DOHH2 (cell line): Measurements from ENCODE around the gene CAPG.

Source experiments
- EZH2phosphoT487 ChIP-seq: fragments of 200-600 bp; sonication (generic); IDR thresholded peaks from 2 replicates; pipeline ENCODE4 v1.6.1; 2017; ENCODE audit warnings: borderline replicate concordance, mild to moderate bottlenecking, antibody characterized with exemption, low read length, moderate library complexity, mixed read lengths
- TF ChIP-seq, protein P1 (sequence below): fragments of 200-600 bp; sonication (generic); IDR thresholded peaks from one replicate; pipeline ENCODE4 v1.5.1; 2014; ENCODE audit warnings: antibody characterized with exemption, mild to moderate bottlenecking, low read depth, low read length; ENCODE audit not compliant: poor library complexity, severe bottlenecking

- TF ChIP-seq, protein P1, sequence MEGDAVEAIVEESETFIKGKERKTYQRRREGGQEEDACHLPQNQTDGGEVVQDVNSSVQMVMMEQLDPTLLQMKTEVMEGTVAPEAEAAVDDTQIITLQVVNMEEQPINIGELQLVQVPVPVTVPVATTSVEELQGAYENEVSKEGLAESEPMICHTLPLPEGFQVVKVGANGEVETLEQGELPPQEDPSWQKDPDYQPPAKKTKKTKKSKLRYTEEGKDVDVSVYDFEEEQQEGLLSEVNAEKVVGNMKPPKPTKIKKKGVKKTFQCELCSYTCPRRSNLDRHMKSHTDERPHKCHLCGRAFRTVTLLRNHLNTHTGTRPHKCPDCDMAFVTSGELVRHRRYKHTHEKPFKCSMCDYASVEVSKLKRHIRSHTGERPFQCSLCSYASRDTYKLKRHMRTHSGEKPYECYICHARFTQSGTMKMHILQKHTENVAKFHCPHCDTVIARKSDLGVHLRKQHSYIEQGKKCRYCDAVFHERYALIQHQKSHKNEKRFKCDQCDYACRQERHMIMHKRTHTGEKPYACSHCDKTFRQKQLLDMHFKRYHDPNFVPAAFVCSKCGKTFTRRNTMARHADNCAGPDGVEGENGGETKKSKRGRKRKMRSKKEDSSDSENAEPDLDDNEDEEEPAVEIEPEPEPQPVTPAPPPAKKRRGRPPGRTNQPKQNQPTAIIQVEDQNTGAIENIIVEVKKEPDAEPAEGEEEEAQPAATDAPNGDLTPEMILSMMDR = no peak
- TF ChIP-seq EZH2phosphoT487 = no peak
Observed at GRCh38 chr2:85395912-85396475, 14.2 kb downstream of the CAPG start.
